ENCODE measurements around the gene SLC29A2.

Gene SLC29A2

DNA sequence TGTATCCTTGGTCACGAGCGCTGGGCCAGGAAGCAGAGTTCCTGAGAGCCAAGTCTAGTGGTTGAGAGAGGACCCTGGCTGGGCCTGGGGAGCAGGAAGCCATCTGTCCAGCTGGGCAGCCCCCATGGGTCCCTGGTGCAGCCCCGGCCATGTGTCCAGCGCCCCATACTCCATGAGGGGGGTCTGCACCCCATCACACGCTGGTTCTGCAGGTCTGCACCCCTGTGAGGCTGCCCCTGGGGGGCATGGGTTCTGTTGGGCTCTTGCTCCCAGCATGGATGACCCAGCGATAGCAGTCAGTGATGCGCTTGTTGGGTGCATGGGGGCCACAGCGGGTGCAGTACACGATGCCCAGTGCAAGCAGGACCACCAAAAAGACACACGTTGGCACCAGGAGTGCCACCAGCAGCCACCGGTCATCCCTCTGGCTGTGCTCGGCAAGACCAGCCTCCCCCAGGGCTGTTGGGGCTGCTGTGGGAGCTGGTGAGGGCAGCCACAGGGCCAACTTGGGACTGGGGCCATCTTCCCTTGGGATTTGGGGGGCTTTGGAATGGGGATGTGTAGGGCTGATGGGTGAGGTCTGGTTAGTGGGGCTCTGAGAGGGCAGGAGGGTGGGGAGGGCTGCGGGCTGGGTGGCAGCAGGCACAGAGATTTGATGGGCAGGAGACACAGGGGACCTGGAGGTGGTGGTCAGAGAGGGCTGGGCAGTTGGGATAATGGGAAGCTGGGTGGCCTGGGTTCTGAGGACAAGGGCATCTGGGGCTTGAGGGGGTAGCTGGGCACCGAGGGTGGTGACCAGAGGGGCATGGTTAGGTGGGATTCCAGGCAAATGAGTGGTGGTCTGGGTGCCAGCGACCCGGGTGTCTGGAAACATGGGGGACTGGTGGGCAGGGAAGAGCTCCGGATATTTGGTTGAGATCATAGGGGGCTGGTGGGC lies 56.7 kb downstream of the SLC29A2 start:
- TF ChIP-seq SNAI2 (CRISPR knock-in tag; IDR thresholded peaks at IDR 0.05) (no peak), ZFP3 (CRISPR knock-in tag; IDR thresholded peaks at IDR 0.05) (no peak), GLIS3 (CRISPR knock-in tag; IDR thresholded peaks at IDR 0.05) (no peak), ZNF565 (CRISPR knock-in tag; conservative IDR thresholded peaks at IDR 0.05; ENCODE audit: low read depth) (no peak), PPARA (CRISPR knock-in tag; IDR thresholded peaks at IDR 0.05; ENCODE audit: borderline replicate concordance) (no peak), TOX (CRISPR knock-in tag; IDR thresholded peaks at IDR 0.05; ENCODE audit: borderline replicate concordance) (no peak)
- TF ChIP-seq, protein P1, sequence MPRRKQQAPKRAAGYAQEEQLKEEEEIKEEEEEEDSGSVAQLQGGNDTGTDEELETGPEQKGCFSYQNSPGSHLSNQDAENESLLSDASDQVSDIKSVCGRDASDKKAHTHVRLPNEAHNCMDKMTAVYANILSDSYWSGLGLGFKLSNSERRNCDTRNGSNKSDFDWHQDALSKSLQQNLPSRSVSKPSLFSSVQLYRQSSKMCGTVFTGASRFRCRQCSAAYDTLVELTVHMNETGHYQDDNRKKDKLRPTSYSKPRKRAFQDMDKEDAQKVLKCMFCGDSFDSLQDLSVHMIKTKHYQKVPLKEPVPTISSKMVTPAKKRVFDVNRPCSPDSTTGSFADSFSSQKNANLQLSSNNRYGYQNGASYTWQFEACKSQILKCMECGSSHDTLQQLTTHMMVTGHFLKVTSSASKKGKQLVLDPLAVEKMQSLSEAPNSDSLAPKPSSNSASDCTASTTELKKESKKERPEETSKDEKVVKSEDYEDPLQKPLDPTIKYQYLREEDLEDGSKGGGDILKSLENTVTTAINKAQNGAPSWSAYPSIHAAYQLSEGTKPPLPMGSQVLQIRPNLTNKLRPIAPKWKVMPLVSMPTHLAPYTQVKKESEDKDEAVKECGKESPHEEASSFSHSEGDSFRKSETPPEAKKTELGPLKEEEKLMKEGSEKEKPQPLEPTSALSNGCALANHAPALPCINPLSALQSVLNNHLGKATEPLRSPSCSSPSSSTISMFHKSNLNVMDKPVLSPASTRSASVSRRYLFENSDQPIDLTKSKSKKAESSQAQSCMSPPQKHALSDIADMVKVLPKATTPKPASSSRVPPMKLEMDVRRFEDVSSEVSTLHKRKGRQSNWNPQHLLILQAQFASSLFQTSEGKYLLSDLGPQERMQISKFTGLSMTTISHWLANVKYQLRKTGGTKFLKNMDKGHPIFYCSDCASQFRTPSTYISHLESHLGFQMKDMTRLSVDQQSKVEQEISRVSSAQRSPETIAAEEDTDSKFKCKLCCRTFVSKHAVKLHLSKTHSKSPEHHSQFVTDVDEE (CRISPR knock-in tag; IDR thresholded peaks at IDR 0.05): no peak
- no peak for ATAC-seq

DNA sequence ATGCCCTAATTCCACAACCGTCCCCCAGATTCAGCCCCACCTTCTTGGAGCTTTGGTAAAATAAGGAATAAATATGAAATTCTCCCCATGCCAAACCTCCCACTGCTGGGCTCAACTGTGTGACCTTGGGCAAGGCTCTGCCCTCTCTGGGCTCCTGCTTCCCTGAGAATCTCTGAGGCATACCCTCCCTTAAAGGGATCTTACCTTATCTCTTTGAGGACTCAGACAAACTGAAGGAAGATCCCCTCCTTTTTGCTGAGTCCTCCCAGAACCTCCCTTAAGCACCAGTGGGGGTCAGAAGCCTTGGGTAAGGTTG lies 57.4 kb downstream of the SLC29A2 start:
- no peak for ATAC-seq
- TF ChIP-seq, protein P2, sequence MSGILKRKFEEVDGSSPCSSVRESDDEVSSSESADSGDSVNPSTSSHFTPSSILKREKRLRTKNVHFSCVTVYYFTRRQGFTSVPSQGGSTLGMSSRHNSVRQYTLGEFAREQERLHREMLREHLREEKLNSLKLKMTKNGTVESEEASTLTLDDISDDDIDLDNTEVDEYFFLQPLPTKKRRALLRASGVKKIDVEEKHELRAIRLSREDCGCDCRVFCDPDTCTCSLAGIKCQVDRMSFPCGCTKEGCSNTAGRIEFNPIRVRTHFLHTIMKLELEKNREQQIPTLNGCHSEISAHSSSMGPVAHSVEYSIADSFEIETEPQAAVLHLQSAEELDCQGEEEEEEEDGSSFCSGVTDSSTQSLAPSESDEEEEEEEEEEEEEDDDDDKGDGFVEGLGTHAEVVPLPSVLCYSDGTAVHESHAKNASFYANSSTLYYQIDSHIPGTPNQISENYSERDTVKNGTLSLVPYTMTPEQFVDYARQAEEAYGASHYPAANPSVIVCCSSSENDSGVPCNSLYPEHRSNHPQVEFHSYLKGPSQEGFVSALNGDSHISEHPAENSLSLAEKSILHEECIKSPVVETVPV (CRISPR knock-in tag; IDR thresholded peaks at IDR 0.05): no peak
- TF ChIP-seq GLIS3 (CRISPR knock-in tag; IDR thresholded peaks at IDR 0.05): no peak

DNA sequence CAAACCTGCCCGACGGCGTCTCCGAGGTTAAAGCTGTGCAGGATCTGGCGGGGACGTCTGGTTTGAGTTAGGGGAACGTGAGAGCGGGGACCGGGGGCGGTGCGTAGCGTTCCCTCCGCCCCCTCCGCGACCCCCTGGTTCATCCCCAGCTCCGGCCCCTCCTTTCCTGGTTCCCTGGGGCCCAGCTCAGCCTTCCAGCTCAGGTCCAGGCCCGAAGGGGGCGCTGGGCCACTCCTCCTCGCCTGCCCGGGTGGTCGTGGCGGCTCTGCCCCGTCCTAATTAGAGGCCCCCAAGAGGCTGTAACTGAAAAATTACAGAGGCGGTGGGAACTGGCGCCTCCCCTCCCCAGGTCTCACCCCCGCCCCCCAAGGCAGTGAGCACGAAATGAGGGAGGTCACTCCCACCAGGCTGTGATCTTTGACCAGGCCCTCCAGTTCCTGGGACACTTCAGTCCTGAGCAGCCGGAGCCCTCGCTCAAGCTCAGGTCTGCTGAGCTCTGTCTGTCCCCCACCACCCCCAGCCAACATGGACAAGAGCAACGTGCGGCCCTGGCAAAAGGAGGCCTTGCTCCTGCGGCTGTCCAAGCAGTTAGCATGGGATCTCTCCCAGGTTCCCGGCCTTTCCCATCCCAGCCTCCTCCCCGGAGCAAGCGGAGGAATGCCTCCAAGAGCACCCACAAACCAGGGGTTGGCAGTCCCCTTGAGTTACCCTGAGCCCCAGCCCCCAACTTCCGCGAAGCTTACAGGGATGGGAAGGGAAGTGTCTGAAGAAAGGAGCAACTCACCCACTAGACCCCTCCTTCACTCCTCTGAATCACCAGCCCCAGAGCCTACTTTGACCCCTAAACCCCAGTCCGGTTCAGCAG lies 58.0 kb downstream of the SLC29A2 start:
- ATAC-seq: peak; percentile 26; the same call in 2 of the 3 replicates
- TF ChIP-seq ZFP30 (CRISPR knock-in tag; IDR thresholded peaks at IDR 0.05) (no peak), TCF4 (CRISPR knock-in tag; IDR thresholded peaks at IDR 0.05; ENCODE audit: borderline replicate concordance) (peak; percentile 76; the same call in 1 of the 2 replicates)

DNA sequence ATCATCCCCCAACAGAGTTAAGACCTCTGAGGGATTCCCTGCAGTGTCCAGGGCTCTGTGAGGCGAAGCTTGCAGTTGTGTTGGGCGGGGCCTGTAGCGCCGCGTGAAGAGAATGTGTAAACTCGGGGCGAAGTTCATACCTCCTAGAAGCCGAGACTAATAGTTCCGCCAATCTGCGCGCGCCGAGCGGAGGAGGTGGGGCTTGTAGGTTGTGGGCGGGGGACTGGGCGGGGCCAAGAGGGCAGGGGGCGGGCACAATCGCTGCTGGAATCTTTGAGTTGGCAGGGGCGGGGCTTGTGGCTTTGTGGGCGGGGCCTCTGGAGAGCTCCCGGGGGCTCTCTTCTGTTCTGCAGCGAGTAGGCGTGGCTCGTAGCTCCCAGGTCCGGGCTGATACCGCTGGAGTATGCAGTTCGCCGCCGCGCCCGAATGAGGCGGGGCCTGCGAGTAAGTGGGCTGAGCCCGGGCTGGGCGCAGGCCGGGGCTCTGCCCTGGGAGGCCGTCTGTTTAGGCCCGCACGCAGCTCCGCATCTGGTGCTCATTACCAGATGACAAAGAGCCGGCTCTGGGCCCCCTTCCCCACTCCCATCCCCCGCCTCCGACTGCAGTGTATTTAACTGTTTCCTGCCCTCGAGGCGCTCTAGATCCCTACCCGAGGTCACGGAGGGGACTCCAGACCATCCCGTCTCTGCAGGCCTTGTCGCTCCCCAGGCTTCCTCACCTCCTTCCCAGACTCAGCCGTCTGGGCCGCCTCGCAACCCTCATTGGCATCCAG lies 58.8 kb downstream of the SLC29A2 start:
- peak; percentile 92 for ATAC-seq
- TF ChIP-seq, protein P1 (CRISPR knock-in tag; IDR thresholded peaks at IDR 0.05): peak; percentile 77; the same call in 1 of the 2 replicates
- TF ChIP-seq TCF4 (CRISPR knock-in tag; IDR thresholded peaks at IDR 0.05; ENCODE audit: borderline replicate concordance) (peak; percentile 96), CSDC2 (CRISPR knock-in tag; IDR thresholded peaks at IDR 0.05) (peak; percentile 47; the same call in 1 of the 2 replicates), TOX (CRISPR knock-in tag; IDR thresholded peaks at IDR 0.05; ENCODE audit: borderline replicate concordance) (no peak)
